Measurements from ENCODE around the gene LGALS7. TPM values are rescaled to one million over a fixed set of nuclear protein-coding genes. Genes with fewer than 3 reads are reported as not detected.

Gene LGALS7
- total RNA-seq, 1 experiment from 2014 or later: not detected

- intact Hi-C loops (cut with micrococcal nuclease; ENCODE audit: unreplicated experiment): no loop called here
Measured at GRCh38 chr19:38723606-38723965, 49.7 kb downstream of the LGALS7 start.

GRCh38 chr19:38722947-38723605 is 50.2 kb downstream of the LGALS7 start:
- intact Hi-C loops (cut with micrococcal nuclease; ENCODE audit: unreplicated experiment) (no loop called here), in situ Hi-C loops (cut with HindIII; ENCODE audit: low pct_unique_long_range_greater_than_20kb, low sequenced_read_pairs) (no loop called here)
- BruUV-seq (replicated peaks): no TSS peak
- no peak overlapping the region for H3K4me3 ChIP-seq (ENCODE audit: low read depth in 2 of 2, low read length in 2 of 2)
- ATAC-seq (peak; percentile 0; the same call in 1 of the 2 replicates), DNase-seq (ENCODE audit: low read depth, low spot score) (no peak)
- ChIA-PET POLR2A (interaction anchor here (0.5 to 1.3 kb wide), 7 partner anchors 10 to 1287 kb away, joined by 3 to 7 read pairs (median 4); partner anchors contain the start of gene ACTN4), CTCF (interaction anchor here (0.6 to 1.4 kb wide), 7 partner anchors 11 to 207 kb away, joined by 3 to 14 read pairs (median 6); partner anchors contain the start of genes MRPS12 and SARS2)
- no peaks in the 10 kb centered on the region for H3K9me3 ChIP-seq (ENCODE audit: control insufficient read depth, insufficient read depth, low read depth, low read length)
- peak overlapping the region; percentile 74 for H3K27ac ChIP-seq (ENCODE audit: low read length)
- no peaks in the 10 kb centered on the region for H3K27me3 ChIP-seq (ENCODE audit: control insufficient read depth, insufficient read depth, low read length)
- peaks cover 79% of the 10 kb centered on the region for H3K36me3 ChIP-seq (ENCODE audit: control insufficient read depth, insufficient read depth, low read length)
- peak; percentile 34; the same call in 1 of the 2 replicates for TF ChIP-seq SIN3A (IDR thresholded peaks at IDR 0.05; ENCODE audit: borderline replicate concordance, insufficient read depth, low read depth, low read length)
- TF ChIP-seq, protein P1, sequence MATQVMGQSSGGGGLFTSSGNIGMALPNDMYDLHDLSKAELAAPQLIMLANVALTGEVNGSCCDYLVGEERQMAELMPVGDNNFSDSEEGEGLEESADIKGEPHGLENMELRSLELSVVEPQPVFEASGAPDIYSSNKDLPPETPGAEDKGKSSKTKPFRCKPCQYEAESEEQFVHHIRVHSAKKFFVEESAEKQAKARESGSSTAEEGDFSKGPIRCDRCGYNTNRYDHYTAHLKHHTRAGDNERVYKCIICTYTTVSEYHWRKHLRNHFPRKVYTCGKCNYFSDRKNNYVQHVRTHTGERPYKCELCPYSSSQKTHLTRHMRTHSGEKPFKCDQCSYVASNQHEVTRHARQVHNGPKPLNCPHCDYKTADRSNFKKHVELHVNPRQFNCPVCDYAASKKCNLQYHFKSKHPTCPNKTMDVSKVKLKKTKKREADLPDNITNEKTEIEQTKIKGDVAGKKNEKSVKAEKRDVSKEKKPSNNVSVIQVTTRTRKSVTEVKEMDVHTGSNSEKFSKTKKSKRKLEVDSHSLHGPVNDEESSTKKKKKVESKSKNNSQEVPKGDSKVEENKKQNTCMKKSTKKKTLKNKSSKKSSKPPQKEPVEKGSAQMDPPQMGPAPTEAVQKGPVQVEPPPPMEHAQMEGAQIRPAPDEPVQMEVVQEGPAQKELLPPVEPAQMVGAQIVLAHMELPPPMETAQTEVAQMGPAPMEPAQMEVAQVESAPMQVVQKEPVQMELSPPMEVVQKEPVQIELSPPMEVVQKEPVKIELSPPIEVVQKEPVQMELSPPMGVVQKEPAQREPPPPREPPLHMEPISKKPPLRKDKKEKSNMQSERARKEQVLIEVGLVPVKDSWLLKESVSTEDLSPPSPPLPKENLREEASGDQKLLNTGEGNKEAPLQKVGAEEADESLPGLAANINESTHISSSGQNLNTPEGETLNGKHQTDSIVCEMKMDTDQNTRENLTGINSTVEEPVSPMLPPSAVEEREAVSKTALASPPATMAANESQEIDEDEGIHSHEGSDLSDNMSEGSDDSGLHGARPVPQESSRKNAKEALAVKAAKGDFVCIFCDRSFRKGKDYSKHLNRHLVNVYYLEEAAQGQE (IDR thresholded peaks at IDR 0.05; ENCODE audit: insufficient read depth in 1 of 2, low read depth in 2 of 2, low read length in 1 of 2): no peak
- H3K4me1 ChIP-seq (ENCODE audit: control insufficient read depth, insufficient read depth, low read length): peaks cover 90% of the 10 kb centered on the region

More at GRCh38 chr19:38723606-38723965, 49.7 kb downstream of the LGALS7 start:
- H3K27ac ChIP-seq (ENCODE audit: low read length): peak overlapping the region; percentile 74
- BruUV-seq (replicated peaks): no TSS peak
- H3K4me1 ChIP-seq (ENCODE audit: control insufficient read depth, insufficient read depth, low read length): peaks cover 90% of the 10 kb centered on the region
- ATAC-seq (no peak), DNase-seq (ENCODE audit: low read depth, low spot score) (no peak)
- no peaks in the 10 kb centered on the region for H3K27me3 ChIP-seq (ENCODE audit: control insufficient read depth, insufficient read depth, low read length)
- no peak overlapping the region for H3K4me3 ChIP-seq (ENCODE audit: low read depth in 2 of 2, low read length in 2 of 2)
- H3K36me3 ChIP-seq (ENCODE audit: control insufficient read depth, insufficient read depth, low read length): peaks cover 82% of the 10 kb centered on the region
- in situ Hi-C loops (cut with HindIII; ENCODE audit: low pct_unique_long_range_greater_than_20kb, low sequenced_read_pairs): no loop called here
- ChIA-PET POLR2A (interaction anchor here (0.6 to 1.3 kb wide), 4 partner anchors 9 to 180 kb away, joined by 3 to 7 read pairs (median 6); partner anchors contain the start of gene ACTN4), CTCF (interaction anchor here (0.5 to 1.4 kb wide), 9 partner anchors 11 to 282 kb away, joined by 3 to 15 read pairs (median 7); partner anchors contain the start of genes MRPS12 and SARS2)
- no peaks in the 10 kb centered on the region for H3K9me3 ChIP-seq (ENCODE audit: control insufficient read depth, insufficient read depth, low read depth, low read length)
- TF ChIP-seq, protein P1 (IDR thresholded peaks at IDR 0.05; ENCODE audit: insufficient read depth in 1 of 2, low read depth in 2 of 2, low read length in 1 of 2): no peak
- peak; percentile 8; the same call in 1 of the 2 replicates for TF ChIP-seq POLR2AphosphoS5 (IDR thresholded peaks at IDR 0.05; ENCODE audit: low read depth, low read length)
